GM08714 (cell line): ENCODE measurements around the gene DGLUCY.
"Not testable (repeated sequence)": the region's sequence is repeated elsewhere in the genome, so short reads cannot be mapped to it uniquely, and the experiment has no call there.

Experiments used
- H3K4me3 ChIP-seq: fragments of 200-500 bp; sonication (Bioruptor generic); 2 replicates; pipeline ENCODE4 v1.5.1; 2014; ENCODE audit warnings: mild to moderate bottlenecking, low read length, inconsistent platforms
- ZNF274 ChIP-seq: IDR thresholded peaks from 2 replicates; pipeline ENCODE4 v1.6.1; 2012; ENCODE audit warnings: mild to moderate bottlenecking, low read depth, low read length

Gene DGLUCY

GRCh38 chr14:91113829-91114078 is at the start of gene DGLUCY:
Gene DGLUCY, plus strand, starts transcription at chr14:91114073. Its CDS starts 46,222 bp downstream, at chr14:91160295.
- TF ChIP-seq ZNF274: no peak
- H3K4me3 ChIP-seq: peak within 1 kb of the TSS; percentile 76

- no peak overlapping the region for H3K4me3 ChIP-seq
- no peak for TF ChIP-seq ZNF274
Measured at GRCh38 chr14:91065266-91065665, 48.6 kb upstream of the DGLUCY start.

DNA sequence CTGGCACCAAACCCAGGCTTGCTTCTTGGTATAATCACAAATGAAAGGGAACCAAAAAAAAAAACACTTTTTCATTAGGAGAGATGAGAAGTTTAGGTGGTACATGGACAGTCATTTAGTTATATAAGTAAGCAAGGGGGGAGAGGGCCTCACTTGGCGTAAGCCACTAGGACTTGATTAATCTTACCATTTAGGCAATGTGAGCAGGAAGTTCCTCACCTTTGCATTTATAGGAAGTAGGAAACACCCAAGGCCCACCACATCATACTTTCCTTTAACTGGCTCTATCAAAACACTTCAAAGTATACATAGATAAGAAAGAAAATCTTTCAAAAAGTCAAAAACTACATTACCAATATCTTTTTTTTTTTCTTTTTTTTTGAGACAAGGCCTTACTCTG is 46.7 kb upstream of the DGLUCY start:
- no peak overlapping the region for H3K4me3 ChIP-seq
- no peak for TF ChIP-seq ZNF274

DNA sequence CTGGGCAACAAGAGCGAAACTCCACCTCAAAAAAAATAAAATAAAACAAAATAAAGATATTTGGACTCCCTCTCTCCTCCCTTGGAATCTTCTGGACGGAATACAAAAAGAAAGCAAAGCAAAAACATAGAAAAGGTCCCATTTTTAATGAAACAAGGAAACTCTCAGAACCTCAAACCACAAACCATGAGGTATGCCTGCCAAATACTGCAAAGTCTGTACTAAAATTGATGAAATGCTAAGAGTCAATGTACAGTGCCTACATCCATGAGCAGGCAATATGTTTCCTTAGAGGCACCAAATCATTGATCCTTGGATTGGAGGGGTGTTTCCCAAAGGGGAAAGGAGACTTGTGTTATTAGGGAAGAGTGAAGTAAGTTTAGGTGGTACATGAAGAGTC is 45.2 kb upstream of the DGLUCY start:
- no peak overlapping the region for H3K4me3 ChIP-seq
- no peak for TF ChIP-seq ZNF274

DNA sequence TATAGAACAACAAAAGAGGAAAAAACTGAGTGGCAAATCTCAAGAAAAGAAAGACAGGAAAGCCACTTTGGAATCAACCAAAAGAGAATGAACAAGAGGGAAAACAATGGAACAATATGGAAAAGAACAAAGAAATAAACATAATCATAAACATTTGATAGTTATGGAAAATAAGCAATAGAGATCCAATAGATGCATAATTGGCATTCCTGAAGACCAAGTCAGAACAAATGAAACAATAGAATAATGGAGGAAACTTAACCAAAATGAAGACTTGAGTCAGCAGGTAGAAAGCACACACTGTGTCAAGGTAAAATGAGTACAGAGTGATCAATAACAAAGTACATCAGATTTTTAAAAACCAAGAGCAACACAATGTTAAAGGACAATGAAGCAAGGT is 43.3 kb upstream of the DGLUCY start:
- no peak overlapping the region for H3K4me3 ChIP-seq
- no peak for TF ChIP-seq ZNF274

DNA sequence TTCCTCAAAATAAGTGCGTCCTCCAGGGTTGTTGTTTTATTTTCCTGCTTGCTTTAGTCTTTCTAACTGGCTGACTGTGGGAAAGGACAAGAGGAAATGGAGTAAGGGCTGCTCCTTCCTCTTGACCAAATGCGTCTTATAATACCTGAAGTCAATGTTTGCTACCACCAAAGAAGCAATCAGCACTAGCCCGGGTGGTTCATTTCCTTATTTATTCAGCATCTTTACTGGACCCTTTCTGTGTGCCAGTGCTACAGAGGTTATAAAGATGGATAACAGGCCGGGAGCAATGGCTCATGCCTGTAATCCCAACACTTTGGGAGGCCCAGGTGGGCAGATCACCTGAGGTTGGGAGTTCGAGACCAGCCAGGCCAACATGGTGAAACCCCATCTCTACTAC is 38.3 kb upstream of the DGLUCY start:
- H3K4me3 ChIP-seq: no peak overlapping the region
- no peak for TF ChIP-seq ZNF274

- H3K4me3 ChIP-seq: no peak overlapping the region
- no peak for TF ChIP-seq ZNF274
Measured at GRCh38 chr14:91078095-91078737, 35.7 kb upstream of the DGLUCY start.

DNA sequence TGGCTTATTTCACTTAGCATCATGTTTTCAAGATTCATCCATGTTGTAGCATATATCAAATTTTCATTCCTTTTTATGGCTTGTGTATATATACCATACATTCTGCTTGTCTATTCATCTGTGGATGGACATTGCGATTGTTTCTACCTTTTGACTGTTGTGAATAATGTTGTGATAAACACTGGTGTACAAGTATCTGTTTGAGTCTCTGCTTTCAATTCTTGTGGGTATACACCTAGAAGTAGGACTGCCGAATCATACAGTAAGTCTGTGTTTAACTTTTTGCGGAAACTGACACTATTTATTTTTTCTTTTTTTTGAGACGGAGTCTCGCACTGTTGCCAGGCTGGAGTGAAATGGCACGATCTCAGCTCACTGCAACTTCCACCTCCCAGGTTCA is 33.8 kb upstream of the DGLUCY start:
- TF ChIP-seq ZNF274: no peak
- no peak overlapping the region for H3K4me3 ChIP-seq

DNA sequence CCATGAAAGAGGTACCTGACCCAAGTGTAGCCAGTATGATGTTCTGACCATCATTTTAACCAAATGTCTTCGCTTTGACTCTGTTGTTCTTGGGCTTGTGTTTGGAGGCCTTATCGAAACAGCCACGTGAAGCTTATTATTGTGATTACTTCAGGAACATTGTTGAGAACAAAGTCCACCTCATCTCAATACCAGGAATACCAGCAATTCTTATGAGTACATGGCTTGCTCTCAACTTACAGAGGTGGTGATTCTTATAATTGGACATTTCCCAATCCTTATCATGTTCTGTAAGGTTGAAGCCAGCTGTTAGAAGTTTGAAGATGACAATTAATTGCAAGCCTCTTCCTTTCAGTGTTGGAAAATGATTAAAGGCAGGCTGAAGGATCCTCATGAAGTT is 31.6 kb upstream of the DGLUCY start:
- TF ChIP-seq ZNF274: no peak
- H3K4me3 ChIP-seq: no peak overlapping the region

DNA sequence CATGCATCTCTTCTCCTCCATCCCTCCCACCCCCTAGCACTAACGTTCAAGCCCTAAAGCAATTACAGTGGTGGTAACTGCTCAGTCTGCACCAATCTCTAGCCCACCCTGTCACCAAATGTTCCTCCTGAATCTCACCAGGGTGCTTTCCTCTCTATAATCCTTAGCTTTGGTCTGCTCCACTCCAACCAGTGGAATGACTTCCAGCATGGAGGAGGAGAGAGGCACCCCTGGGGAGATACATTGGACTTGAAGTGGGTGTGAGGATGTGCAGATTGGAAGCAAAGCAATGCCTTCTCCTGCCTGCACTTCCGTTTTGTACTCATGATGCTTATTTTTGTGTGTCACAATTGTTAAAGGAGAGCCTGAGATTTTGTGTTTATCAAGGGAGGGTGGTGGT is 29.4 kb upstream of the DGLUCY start:
- no peak overlapping the region for H3K4me3 ChIP-seq
- TF ChIP-seq ZNF274: no peak

GRCh38 chr14:91087470-91087869 is 26.4 kb upstream of the DGLUCY start:
- not testable (repeated sequence) for H3K4me3 ChIP-seq

DNA sequence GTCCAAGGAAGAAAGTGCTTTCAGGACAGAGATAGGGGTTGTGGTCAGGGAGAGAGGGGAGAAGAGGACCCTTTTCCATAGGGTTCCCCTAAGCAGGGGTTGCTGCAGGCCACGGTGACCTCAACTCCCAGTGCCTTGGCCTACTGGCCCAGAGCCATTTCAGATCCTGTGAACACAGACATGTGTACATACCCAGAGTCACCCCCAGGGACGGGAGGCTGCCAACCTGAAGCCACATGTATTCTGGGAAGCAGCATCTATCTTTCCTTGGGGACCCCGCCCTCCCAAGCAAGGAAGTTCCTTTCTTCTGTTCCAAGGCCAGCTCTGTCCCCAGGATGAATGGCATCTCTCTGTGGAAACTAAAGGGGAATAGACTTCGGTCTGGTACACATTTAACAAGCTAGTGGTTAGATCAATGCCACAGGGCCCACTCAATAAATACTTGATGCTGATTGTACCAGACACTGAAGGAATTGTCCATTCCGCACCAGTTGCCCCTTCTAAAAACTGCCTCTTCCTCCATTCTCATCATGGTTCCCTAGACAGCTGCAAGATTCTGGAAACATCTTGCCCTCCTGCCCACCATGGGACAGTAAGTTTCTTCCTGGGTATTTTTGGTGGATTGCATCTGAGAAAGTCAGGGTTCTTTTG is 25.2 kb upstream of the DGLUCY start:
- H3K4me3 ChIP-seq: no peak overlapping the region
- no peak for TF ChIP-seq ZNF274

GRCh38 chr14:91089958-91090535 is 23.8 kb upstream of the DGLUCY start:
- no peak overlapping the region for H3K4me3 ChIP-seq
- TF ChIP-seq ZNF274: no peak

GRCh38 chr14:91090743-91091142 is 23.1 kb upstream of the DGLUCY start:
- TF ChIP-seq ZNF274: no peak
- no peak overlapping the region for H3K4me3 ChIP-seq

DNA sequence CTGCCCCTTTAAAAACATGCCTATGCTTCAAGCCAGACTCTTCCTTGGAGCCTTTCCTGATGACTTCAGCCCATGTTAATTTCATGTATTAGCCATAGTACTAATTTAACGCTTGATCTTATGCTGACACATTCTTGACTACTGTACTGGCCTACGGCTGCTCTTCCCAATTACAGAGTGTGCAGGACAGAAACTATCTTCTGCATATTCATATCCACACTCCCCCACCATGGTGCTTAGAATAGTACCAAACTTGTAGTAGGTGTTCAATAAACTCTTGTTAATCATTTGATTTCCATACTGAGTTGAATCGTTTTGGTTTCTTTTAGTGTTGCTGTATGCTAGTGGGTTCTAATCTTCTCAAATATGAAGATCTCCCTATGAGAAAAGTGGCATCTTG is 21.8 kb upstream of the DGLUCY start:
- TF ChIP-seq ZNF274: no peak

GRCh38 chr14:91093743-91094472 is 20.0 kb upstream of the DGLUCY start:
- not testable (repeated sequence) for H3K4me3 ChIP-seq

More for the DNA sequence above, 21.8 kb upstream of the DGLUCY start:
- no peak overlapping the region for H3K4me3 ChIP-seq
